HepG2 (cell line): ENCODE results near the gene HHIPL2. TPM values are rescaled to one million over a fixed set of nuclear protein-coding genes. Genes with fewer than 3 reads are reported as not detected.
A peak's percentile ranks its signal among the peaks of the same experiment; 100 is the strongest.

Experiments
- CHD4 ChIP-seq: fragments of 200-600 bp; sonication (generic); IDR thresholded peaks from 2 replicates; pipeline ENCODE4 v1.7.0; 2017; ENCODE audit warnings: mild to moderate bottlenecking, low read length, borderline replicate concordance
- GFI1 ChIP-seq: sonication (generic); formaldehyde crosslinking; IDR thresholded peaks from 2 replicates; pipeline ENCODE4 v1.5.0; 2020; ENCODE audit warnings: missing genetic modification reagents, mild to moderate bottlenecking, borderline replicate concordance
- ISL2 ChIP-seq: sonication (generic); formaldehyde crosslinking; IDR thresholded peaks from 2 replicates; pipeline ENCODE4 v1.5.0; 2020; ENCODE audit warnings: missing genetic modification reagents
- PHB2 ChIP-seq: fragments of 450-650 bp; IDR thresholded peaks from 2 replicates; pipeline ENCODE4 v1.6.1; 2018; ENCODE audit not compliant: partially characterized antibody
- POLR2A ChIP-seq, 2 experiments: IDR thresholded peaks; 2 replicates each; pipeline ENCODE4 v1.6.1; 2011; ENCODE audit warnings: low read depth in 2 of 2, low read length in 2 of 2, mild to moderate bottlenecking in 1 of 2, moderate library complexity in 1 of 2; ENCODE audit not compliant: insufficient read depth in 1 of 2
- POLR2AphosphoS2 ChIP-seq: IDR thresholded peaks from 2 replicates; pipeline ENCODE4 v1.6.1; 2011; ENCODE audit warnings: low read depth, low read length, improper control_type of control experiment
- RFXANK ChIP-seq: IDR thresholded peaks from 2 replicates; pipeline ENCODE4 v1.6.1; 2016
- SMYD3 ChIP-seq: sonication (generic); formaldehyde crosslinking; IDR thresholded peaks from 2 replicates; pipeline ENCODE4 v1.8.1; 2023; ENCODE audit warnings: mild to moderate bottlenecking, missing genetic modification reagents
- SP1 ChIP-seq, 2 experiments: fragments of 450-650 bp in 1 of 2; sonication (generic) in 1 of 2; formaldehyde crosslinking in 1 of 2; IDR thresholded peaks; 2 replicates each; pipeline versions ENCODE4 v1.4.0 to v1.6.1; 2016 to 2020; ENCODE audit warnings: missing genetic modification reagents in 1 of 2
- SP5 ChIP-seq: IDR thresholded peaks from 2 replicates; pipeline ENCODE4 v1.6.1; 2016; ENCODE audit warnings: low read depth, borderline replicate concordance
- UBTF ChIP-seq: sonication (generic); formaldehyde crosslinking; IDR thresholded peaks from 2 replicates; pipeline ENCODE4 v1.4.0; 2020; ENCODE audit warnings: mild to moderate bottlenecking, missing genetic modification reagents
- ZBTB44 ChIP-seq: sonication (generic); formaldehyde crosslinking; IDR thresholded peaks from 2 replicates; pipeline ENCODE4 v1.4.0; 2020; ENCODE audit warnings: missing genetic modification reagents
- ZFP82 ChIP-seq: sonication (generic); formaldehyde crosslinking; IDR thresholded peaks from 2 replicates; pipeline ENCODE4 v1.5.1; 2020; ENCODE audit warnings: mild to moderate bottlenecking, missing genetic modification reagents, borderline replicate concordance
- ZNF234 ChIP-seq: sonication (generic); formaldehyde crosslinking; conservative IDR thresholded peaks from 2 replicates; pipeline ENCODE4 v1.5.1; 2020; ENCODE audit warnings: mild to moderate bottlenecking, missing genetic modification reagents
- ZNF33B ChIP-seq: sonication (generic); formaldehyde crosslinking; IDR thresholded peaks from 2 replicates; pipeline ENCODE4 v1.5.1; 2020; ENCODE audit warnings: mild to moderate bottlenecking, missing genetic modification reagents
- ZNF558 ChIP-seq: sonication (generic); formaldehyde crosslinking; IDR thresholded peaks from 2 replicates; pipeline ENCODE4 v1.9.0; 2022; ENCODE audit warnings: mild to moderate bottlenecking, missing genetic modification reagents, borderline replicate concordance
- ZNF678 ChIP-seq: sonication (generic); formaldehyde crosslinking; IDR thresholded peaks from 2 replicates; pipeline ENCODE4 v1.4.0; 2020; ENCODE audit warnings: mild to moderate bottlenecking, missing genetic modification reagents
- polyA plus RNA-seq, 8 experiments: library from polyadenylated mRNA; depleted of rRNA in 3 of 8; stranded (reverse) in 7 of 8; unstranded in 1 of 8; fragments of >200 nt; fragmentation: Illumina TruSeq in 4 of 8; extraction: Trizol in 4 of 8; gene quantifications; 2 replicates each; pipeline versions ENCODE4 v1.2.1 to v1.2.3, GENCODE V29; 2011 to 2016; ENCODE audit warnings: low read depth in 4 of 8, missing spikeins in 1 of 8, mixed read lengths in 1 of 8; ENCODE audit not compliant: insufficient read depth in 1 of 8
- total RNA-seq, 5 experiments: library from RNA; depleted of rRNA; stranded (reverse); fragments of >200 nt; fragmentation: Illumina TruSeq; extraction: Trizol; gene quantifications; 2 replicates each; pipeline ENCODE4 v1.2.3, GENCODE V29; 2016; ENCODE audit warnings: low read depth in 1 of 5
- TF ChIP-seq, protein P1 (sequence below): sonication (generic); formaldehyde crosslinking; IDR thresholded peaks from 2 replicates; pipeline ENCODE4 v1.4.0; 2020; ENCODE audit warnings: mild to moderate bottlenecking, missing genetic modification reagents

The HHIPL2 gene
- total and polyA plus RNA-seq, 2 of the 13 experiments (the other 11 are each of a cell fraction or from before 2014, with no cell fraction given): 0.53 to 1.3 TPM

- no peak for TF ChIP-seq ZNF234
- TF ChIP-seq POLR2A (IDR thresholded peaks at IDR 0.05; ENCODE audit: insufficient read depth in 1 of 2, low read depth in 2 of 2, low read length in 2 of 2): peak; percentile 64 to 68
- no peak for TF ChIP-seq ZFP82
- TF ChIP-seq SP5 (CRISPR knock-in tag): no peak
- TF ChIP-seq RFXANK (CRISPR knock-in tag): no peak
- no peak for TF ChIP-seq POLR2AphosphoS2
- TF ChIP-seq, protein P1, sequence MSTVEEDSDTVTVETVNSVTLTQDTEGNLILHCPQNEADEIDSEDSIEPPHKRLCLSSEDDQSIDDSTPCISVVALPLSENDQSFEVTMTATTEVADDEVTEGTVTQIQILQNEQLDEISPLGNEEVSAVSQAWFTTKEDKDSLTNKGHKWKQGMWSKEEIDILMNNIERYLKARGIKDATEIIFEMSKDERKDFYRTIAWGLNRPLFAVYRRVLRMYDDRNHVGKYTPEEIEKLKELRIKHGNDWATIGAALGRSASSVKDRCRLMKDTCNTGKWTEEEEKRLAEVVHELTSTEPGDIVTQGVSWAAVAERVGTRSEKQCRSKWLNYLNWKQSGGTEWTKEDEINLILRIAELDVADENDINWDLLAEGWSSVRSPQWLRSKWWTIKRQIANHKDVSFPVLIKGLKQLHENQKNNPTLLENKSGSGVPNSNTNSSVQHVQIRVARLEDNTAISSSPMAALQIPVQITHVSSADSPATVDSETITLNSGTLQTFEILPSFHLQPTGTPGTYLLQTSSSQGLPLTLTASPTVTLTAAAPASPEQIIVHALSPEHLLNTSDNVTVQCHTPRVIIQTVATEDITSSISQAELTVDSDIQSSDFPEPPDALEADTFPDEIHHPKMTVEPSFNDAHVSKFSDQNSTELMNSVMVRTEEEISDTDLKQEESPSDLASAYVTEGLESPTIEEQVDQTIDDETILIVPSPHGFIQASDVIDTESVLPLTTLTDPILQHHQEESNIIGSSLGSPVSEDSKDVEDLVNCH (CRISPR knock-in tag): no peak
- no peak for TF ChIP-seq GFI1 (CRISPR knock-in tag)
- no peak for TF ChIP-seq CHD4
- no peak for TF ChIP-seq PHB2
- TF ChIP-seq SMYD3 (CRISPR knock-in tag): peak; percentile 44; the same call in 1 of the 2 replicates
- TF ChIP-seq ISL2 (CRISPR knock-in tag): no peak; the same call in 1 of the 2 replicates
- no peak for TF ChIP-seq ZNF558 (CRISPR knock-in tag)
- no peak for TF ChIP-seq ZNF678 (CRISPR knock-in tag)
- TF ChIP-seq SP1 (IDR thresholded peaks at IDR 0.05): no peak
- TF ChIP-seq SP1 (CRISPR knock-in tag; IDR thresholded peaks at IDR 0.05): 0 out of 2 replicates have a peak, but pooled peaks have one; percentile 26
- TF ChIP-seq ZNF33B (CRISPR knock-in tag): no peak
- no peak for TF ChIP-seq UBTF (CRISPR knock-in tag)
- TF ChIP-seq ZBTB44 (CRISPR knock-in tag): 0 out of 2 replicates have a peak, but pooled peaks have one; percentile 12
Observed at GRCh38 chr1:222589462-222590302, 41.8 kb upstream of the HHIPL2 start, which contains the start of gene TAF1A (continued).
